ENCODE results near the gene TNIP2. TPM values are rescaled to one million over a fixed set of nuclear protein-coding genes. Genes with fewer than 3 reads are reported as not detected.

Gene TNIP2
- total RNA-seq, 2 experiments from 2014 or later: 56.1 to 58.4 TPM

GRCh38 chr4:2798399-2799223 lies 42.5 kb upstream of the TNIP2 start:
- H3K4me1 Mint-ChIP-seq: peaks cover 69% of the 10 kb centered on the region
- peak overlapping the region; percentile 84 for H3K4me3 Mint-ChIP-seq
- no peaks in the 10 kb centered on the region for H3K27me3 Mint-ChIP-seq
- H3K27ac Mint-ChIP-seq: peak overlapping the region; percentile 90
- POLR2A ChIA-PET: interaction anchor here (0.8 to 6.3 kb wide), 9 partner anchors 13 to 1086 kb away, joined by 3 to 86 read pairs (median 7); partner anchors contain the start of gene SLBP
- peak; percentile 69 for DNase-seq
- H3K36me3 Mint-ChIP-seq (ENCODE audit: low read depth): no peaks in the 10 kb centered on the region
- H3K9me3 Mint-ChIP-seq: no peaks in the 10 kb centered on the region
- CTCF ChIA-PET: interaction anchor here (1.3 to 1.6 kb wide), 4 partner anchors 12 to 138 kb away, joined by 3 to 7 read pairs (median 4); no protein-coding TSS in a partner anchor

- peak overlapping the region; percentile 84 for H3K4me3 Mint-ChIP-seq
These were observed 41.6 kb upstream of the TNIP2 start for GRCh38 chr4:2797545-2798305.

GRCh38 chr4:2796849-2797544 lies 40.9 kb upstream of the TNIP2 start:
- Mint-ChIP-seq H3K27ac (no peak overlapping the region), H3K4me1 (peaks cover 67% of the 10 kb centered on the region), H3K4me3 (no peak overlapping the region), H3K27me3 (no peaks in the 10 kb centered on the region), H3K9me3 (no peaks in the 10 kb centered on the region), H3K36me3 (ENCODE audit: low read depth) (no peaks in the 10 kb centered on the region)
- ChIA-PET CTCF (interaction anchor here (1.3 to 1.4 kb wide), 2 partner anchors 11 to 33 kb away, joined by 3 to 7 read pairs; no protein-coding TSS in a partner anchor), POLR2A (interaction anchor here (0.9 to 6.3 kb wide), 8 partner anchors 11 to 162 kb away, joined by 3 to 86 read pairs (median 8); no protein-coding TSS in a partner anchor)
- no peak for DNase-seq

More at GRCh38 chr4:2797545-2798305, 41.6 kb upstream of the TNIP2 start:
- ChIA-PET CTCF (interaction anchor here (1.3 to 1.4 kb wide), 3 partner anchors 12 to 33 kb away, joined by 3 to 7 read pairs (median 5); no protein-coding TSS in a partner anchor), POLR2A (interaction anchor here (0.8 to 6.3 kb wide), 10 partner anchors 12 to 1085 kb away, joined by 3 to 86 read pairs (median 6); partner anchors contain the start of gene SLBP)
- H3K9me3 Mint-ChIP-seq: no peaks in the 10 kb centered on the region
- H3K27ac Mint-ChIP-seq: peak overlapping the region; percentile 90
- peak; percentile 62 for DNase-seq
- H3K4me1 Mint-ChIP-seq: peaks cover 68% of the 10 kb centered on the region
- no peaks in the 10 kb centered on the region for H3K36me3 Mint-ChIP-seq (ENCODE audit: low read depth)
- H3K27me3 Mint-ChIP-seq: no peaks in the 10 kb centered on the region

- Mint-ChIP-seq H3K4me1 (peaks cover 61% of the 10 kb centered on the region), H3K9me3 (no peaks in the 10 kb centered on the region), H3K27me3 (no peaks in the 10 kb centered on the region), H3K4me3 (no peak overlapping the region), H3K27ac (no peak overlapping the region), H3K36me3 (ENCODE audit: low read depth) (no peaks in the 10 kb centered on the region)
- POLR2A ChIA-PET: interaction anchor here (1.0 to 6.3 kb wide), 5 partner anchors 11 to 140 kb away, joined by 3 to 86 read pairs (median 16); no protein-coding TSS in a partner anchor
- CTCF ChIA-PET: no interaction called here
- no peak for DNase-seq
These were observed 40.0 kb upstream of the TNIP2 start for GRCh38 chr4:2795893-2796848.

GRCh38 chr4:2795300-2795892 lies 39.3 kb upstream of the TNIP2 start:
- Mint-ChIP-seq H3K4me1 (peaks cover 56% of the 10 kb centered on the region), H3K27ac (no peak overlapping the region), H3K36me3 (ENCODE audit: low read depth) (no peaks in the 10 kb centered on the region), H3K4me3 (no peak overlapping the region), H3K27me3 (no peaks in the 10 kb centered on the region), H3K9me3 (no peaks in the 10 kb centered on the region)
- DNase-seq: no peak
- CTCF ChIA-PET: no interaction called here
- POLR2A ChIA-PET: interaction anchor here (1.4 kb wide), 1 partner anchor 141 kb away, joined by 4 read pairs; no protein-coding TSS in a partner anchor

GRCh38 chr4:2794486-2795299 lies 38.6 kb upstream of the TNIP2 start:
- H3K9me3 Mint-ChIP-seq: no peaks in the 10 kb centered on the region
- ChIA-PET POLR2A (interaction anchor here (1.4 kb wide), 1 partner anchor 142 kb away, joined by 4 read pairs; no protein-coding TSS in a partner anchor), CTCF (no interaction called here)
- H3K36me3 Mint-ChIP-seq (ENCODE audit: low read depth): no peaks in the 10 kb centered on the region
- peaks cover 51% of the 10 kb centered on the region for H3K4me1 Mint-ChIP-seq
- no peaks in the 10 kb centered on the region for H3K27me3 Mint-ChIP-seq
- no peak for DNase-seq
- no peak overlapping the region for H3K27ac Mint-ChIP-seq
- peak overlapping the region; percentile 81 for H3K4me3 Mint-ChIP-seq

- ChIA-PET CTCF (no interaction called here), POLR2A (interaction anchor here (1.4 kb wide), 1 partner anchor 142 kb away, joined by 4 read pairs; no protein-coding TSS in a partner anchor)
- peak overlapping the region; percentile 29 for H3K27ac Mint-ChIP-seq
- H3K9me3 Mint-ChIP-seq: no peaks in the 10 kb centered on the region
- H3K4me1 Mint-ChIP-seq: peaks cover 49% of the 10 kb centered on the region
- no peaks in the 10 kb centered on the region for H3K36me3 Mint-ChIP-seq (ENCODE audit: low read depth)
- H3K27me3 Mint-ChIP-seq: no peaks in the 10 kb centered on the region
- peak overlapping the region; percentile 81 for H3K4me3 Mint-ChIP-seq
- DNase-seq: no peak
These were observed 37.7 kb upstream of the TNIP2 start for GRCh38 chr4:2793586-2794485.

GRCh38 chr4:2792711-2793585 lies 36.8 kb upstream of the TNIP2 start, which contains the start of gene SH3BP2:
SH3BP2 (plus strand) TSS chr4:2793085; CDS start chr4:2820618, 27,533 bp downstream.
- H3K36me3 Mint-ChIP-seq (ENCODE audit: low read depth): no peaks in the 10 kb centered on the region

GRCh38 chr4:2792396-2792710 lies 36.2 kb upstream of the TNIP2 start:
- Mint-ChIP-seq H3K9me3 (no peaks in the 10 kb centered on the region), H3K4me1 (peaks cover 43% of the 10 kb centered on the region), H3K27ac (no peak overlapping the region), H3K4me3 (peak overlapping the region; percentile 37), H3K36me3 (ENCODE audit: low read depth) (no peaks in the 10 kb centered on the region), H3K27me3 (no peaks in the 10 kb centered on the region)
- DNase-seq: no peak
- ChIA-PET POLR2A (interaction anchor here (1.1 kb wide), 1 partner anchor 143 kb away, joined by 3 read pairs; no protein-coding TSS in a partner anchor), CTCF (interaction anchor here (0.9 kb wide), 1 partner anchor 9 kb away, joined by 3 read pairs; no protein-coding TSS in a partner anchor)

More at GRCh38 chr4:2792711-2793585, 36.8 kb upstream of the TNIP2 start, which contains the start of gene SH3BP2:
- POLR2A ChIA-PET: interaction anchor here (1.1 kb wide), 1 partner anchor 142 kb away, joined by 3 read pairs; no protein-coding TSS in a partner anchor
- Mint-ChIP-seq H3K9me3 (no peaks in the 10 kb centered on the region), H3K27me3 (no peaks in the 10 kb centered on the region), H3K4me1 (peaks cover 43% of the 10 kb centered on the region), H3K4me3 (peak within 1 kb of the TSS; percentile 81), H3K27ac (peak within 1 kb of the TSS; percentile 29)
- DNase-seq: peak; percentile 65
- CTCF ChIA-PET: no interaction called here

Data from activated CD4-positive, alpha-beta memory T cell treated with anti-CD3 and anti-CD28 coated beads, Interleukin-2, amount 10 ng/mL, durations not matched to agents 7 days and 5 days (primary cell).